Thyroid gland (tissue), 4 donors: ENCODE data around the gene NDUFS8.
A peak's percentile ranks its signal among the peaks of the same experiment; 100 is the strongest.

ENCODE experiments used
- POLR2A ChIP-seq, 2 donors: fragments of 450-650 bp; IDR thresholded peaks; one replicate each; pipeline ENCODE4 v1.6.1; 2017; ENCODE audit warnings: antibody characterized with exemption in 2 of 2, mild to moderate bottlenecking in 2 of 2, moderate library complexity in 1 of 2
- TF ChIP-seq, protein P1 (sequence below), 6 experiments: fragments of 200-600 bp in 3 of 6; fragments of 450-650 bp in 3 of 6; sonication (generic) in 3 of 6; IDR thresholded peaks; one replicate each; pipeline ENCODE4 v1.5.1; 2016 to 2019; ENCODE audit warnings: antibody characterized with exemption in 6 of 6, mild to moderate bottlenecking in 2 of 6, inconsistent platforms in 1 of 6, moderate library complexity in 1 of 6

DNA sequence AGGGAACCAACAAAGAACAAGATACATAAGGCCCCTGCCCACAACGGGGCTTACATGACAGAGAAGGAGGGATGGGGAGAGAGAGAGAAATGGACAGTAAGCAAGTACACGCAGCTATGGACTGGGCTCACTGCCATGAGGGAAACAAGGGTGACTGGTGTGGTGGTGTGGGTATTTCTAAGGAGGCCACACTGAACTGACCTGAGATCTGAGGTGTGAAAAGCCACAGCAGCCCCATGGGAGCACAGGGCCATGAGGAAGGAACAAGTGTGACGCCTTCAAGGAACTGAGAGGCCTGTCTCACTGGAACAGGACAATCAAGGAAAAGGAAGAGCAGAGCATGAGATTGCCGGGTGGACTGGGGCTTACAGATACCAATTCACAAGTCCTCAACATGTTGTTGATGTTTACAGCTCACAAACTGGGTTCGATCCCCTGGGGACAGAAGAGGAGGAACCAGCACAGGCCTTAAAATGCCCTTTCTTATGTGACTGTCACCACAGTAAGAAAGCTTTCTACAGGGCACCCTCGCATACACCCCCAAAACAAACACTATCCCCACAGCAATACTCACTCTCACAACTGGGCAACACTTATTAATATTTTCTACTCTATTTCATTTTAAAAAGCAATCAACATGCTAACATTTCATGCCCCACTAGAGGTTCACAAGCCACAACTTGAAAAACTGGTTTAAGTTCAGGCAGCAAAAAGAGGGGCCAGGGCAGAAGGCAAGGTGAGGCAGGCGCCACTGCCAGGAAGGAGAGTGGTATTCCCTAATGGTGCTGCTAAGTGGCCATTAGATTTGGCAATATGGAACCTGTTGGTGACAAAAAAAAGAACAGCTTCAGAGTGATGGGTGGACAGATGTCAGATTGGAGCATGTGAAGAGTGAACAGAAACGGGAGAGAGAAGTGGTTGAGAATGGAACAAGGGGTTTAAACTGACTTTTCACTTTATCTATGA is 47.4 kb downstream of the NDUFS8 start:
- TF ChIP-seq, protein P1, sequence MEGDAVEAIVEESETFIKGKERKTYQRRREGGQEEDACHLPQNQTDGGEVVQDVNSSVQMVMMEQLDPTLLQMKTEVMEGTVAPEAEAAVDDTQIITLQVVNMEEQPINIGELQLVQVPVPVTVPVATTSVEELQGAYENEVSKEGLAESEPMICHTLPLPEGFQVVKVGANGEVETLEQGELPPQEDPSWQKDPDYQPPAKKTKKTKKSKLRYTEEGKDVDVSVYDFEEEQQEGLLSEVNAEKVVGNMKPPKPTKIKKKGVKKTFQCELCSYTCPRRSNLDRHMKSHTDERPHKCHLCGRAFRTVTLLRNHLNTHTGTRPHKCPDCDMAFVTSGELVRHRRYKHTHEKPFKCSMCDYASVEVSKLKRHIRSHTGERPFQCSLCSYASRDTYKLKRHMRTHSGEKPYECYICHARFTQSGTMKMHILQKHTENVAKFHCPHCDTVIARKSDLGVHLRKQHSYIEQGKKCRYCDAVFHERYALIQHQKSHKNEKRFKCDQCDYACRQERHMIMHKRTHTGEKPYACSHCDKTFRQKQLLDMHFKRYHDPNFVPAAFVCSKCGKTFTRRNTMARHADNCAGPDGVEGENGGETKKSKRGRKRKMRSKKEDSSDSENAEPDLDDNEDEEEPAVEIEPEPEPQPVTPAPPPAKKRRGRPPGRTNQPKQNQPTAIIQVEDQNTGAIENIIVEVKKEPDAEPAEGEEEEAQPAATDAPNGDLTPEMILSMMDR (IDR thresholded peaks at IDR 0.05), result peak in 3 of 6 experiments; percentile 5 to 30 (median 18)
- no peak for TF ChIP-seq POLR2A (IDR thresholded peaks at IDR 0.05)
